HT-29 (cell line): ENCODE data around the gene ATAT1. TPM values are rescaled to one million over a fixed set of nuclear protein-coding genes. Genes with fewer than 3 reads are reported as not detected.
A peak's percentile ranks its signal among the peaks of the same experiment; 100 is the strongest.

Experiments
- DNase-seq: peaks from one replicate; pipeline ENCODE4 v3.0.0-alpha.2; 2015; ENCODE audit warnings: low spot score
- total RNA-seq: library from RNA; depleted of rRNA; stranded (reverse); fragments of >200 nt; shearing (Covaris generic); gene quantifications from 2 replicates; pipeline ENCODE4 v1.2.3, GENCODE V29; 2014; rRNA removed

The ATAT1 gene
- total RNA-seq = 8.3 and 9.2 TPM in 2 replicates

DNA sequence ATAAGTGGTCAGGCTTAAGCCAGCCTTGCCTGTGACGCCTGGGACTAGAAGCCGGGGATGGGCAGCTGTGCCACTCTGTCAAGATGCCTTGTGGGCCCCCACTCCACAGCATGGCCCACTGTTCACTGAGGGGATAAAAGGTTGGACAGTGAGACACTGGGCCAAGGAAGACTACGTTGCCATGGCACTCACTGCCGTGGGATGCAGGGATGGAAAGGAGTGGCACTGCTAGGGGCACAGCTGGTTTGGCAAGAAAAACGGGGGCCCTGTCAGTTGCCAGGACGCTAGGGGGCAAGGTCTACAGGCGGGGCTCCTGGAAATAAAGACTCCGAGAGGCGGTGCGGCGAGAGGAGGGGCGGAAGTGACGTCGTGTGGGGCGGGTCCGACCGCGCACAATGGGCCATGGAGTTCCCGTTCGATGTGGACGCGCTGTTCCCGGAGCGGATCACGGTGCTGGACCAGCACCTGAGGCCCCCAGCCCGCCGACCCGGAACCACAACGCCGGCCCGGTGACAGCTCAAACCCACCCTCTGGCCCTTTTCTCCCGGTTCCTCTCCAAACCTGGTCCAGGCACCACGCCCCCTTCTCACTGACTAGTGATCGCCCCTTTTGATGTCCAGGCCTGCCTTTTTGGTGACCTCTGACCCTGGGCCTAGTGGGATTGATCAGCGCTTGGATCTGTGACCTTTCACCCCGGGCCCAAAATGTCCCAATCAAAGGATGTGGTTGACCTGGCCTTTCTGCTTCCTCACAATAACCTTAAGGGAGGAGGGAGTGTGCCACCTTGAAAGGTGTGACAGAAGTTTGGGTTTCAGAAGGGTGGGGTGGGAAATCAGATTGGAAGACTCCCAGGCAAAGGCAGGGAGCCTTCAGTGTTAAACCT, at the start of gene ATAT1:
Gene ATAT1, plus strand, starts transcription at position 391 of the 883 bp plus-strand sequence.
- peak; percentile 92 for DNase-seq

DNA sequence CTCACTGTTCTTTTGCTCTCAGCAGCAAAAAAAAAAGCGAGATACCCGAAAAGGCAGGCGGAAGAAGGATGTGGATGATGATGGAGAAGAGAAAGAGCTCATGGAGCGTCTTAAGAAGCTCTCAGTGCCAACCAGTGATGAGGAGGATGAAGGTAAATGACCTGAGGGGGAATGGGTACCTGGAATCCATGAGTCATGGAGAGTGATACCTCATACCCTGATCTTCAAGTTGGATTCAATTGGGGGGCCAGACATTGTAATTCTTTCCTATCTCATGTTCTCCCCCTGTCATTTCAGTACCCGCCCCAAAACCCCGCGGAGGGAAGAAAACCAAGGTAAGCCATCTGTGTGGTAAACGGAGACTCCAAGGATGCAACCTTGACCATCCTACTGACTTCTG, 48.6 kb upstream of the ATAT1 start:
- no peak for DNase-seq

DNA sequence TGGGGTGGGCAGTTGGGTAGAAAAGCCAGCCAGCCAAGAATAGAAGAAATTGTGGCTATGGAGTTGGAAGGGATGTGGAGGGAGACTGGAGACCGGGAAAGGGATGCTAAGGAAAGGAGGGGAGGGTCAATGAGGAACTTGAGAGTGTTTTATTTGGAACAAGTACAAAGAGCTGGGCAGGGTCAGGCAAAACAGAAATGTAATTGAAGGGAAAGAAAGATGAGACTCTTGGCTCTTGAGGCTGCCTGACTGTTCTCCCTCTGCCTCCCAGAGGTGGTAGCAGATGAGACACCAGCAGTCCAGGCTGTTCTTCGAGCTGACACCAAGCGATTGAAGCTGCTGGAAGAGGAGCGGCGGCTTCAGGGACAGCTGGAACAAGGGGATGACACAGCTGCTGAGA, 42.8 kb upstream of the ATAT1 start:
- DNase-seq = no peak

DNA sequence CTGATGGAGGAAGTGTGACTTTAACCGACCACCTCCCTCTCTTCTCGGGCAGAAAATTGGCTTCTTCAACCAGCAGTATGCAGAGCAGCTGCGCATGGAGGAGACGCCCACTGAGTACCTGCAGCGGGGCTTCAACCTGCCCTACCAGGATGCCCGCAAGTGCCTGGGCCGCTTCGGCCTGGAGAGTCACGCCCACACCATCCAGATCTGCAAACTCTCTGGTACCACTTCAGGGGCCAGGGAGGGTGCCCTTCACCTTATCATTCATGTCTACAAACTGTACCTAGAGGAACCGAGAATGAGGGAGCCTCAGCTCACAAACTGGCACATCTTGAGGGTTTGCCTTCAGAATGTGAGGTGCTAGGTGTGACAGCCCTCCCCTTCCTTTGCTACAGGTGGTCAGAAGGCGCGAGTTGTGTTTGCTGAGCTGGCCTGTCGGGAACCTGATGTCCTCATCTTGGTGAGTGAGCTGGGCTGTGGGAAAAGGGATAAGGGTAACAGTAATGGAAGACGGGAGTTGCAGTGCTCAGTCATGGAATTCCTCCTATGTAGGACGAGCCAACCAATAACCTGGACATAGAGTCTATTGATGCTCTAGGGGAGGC, 36.8 kb upstream of the ATAT1 start:
- DNase-seq = no peak

DNA sequence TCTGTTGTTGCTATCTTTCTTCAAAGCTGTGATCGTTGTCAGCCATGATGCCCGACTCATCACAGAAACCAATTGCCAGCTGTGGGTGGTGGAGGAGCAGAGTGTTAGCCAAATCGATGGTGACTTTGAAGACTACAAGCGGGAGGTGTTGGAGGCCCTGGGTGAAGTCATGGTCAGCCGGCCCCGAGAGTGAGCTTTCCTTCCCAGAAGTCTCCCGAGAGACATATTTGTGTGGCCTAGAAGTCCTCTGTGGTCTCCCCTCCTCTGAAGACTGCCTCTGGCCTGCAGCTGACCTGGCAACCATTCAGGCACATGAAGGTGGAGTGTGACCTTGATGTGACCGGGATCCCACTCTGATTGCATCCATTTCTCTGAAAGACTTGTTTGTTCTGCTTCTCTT, 36.2 kb upstream of the ATAT1 start:
- DNase-seq = no peak

DNA sequence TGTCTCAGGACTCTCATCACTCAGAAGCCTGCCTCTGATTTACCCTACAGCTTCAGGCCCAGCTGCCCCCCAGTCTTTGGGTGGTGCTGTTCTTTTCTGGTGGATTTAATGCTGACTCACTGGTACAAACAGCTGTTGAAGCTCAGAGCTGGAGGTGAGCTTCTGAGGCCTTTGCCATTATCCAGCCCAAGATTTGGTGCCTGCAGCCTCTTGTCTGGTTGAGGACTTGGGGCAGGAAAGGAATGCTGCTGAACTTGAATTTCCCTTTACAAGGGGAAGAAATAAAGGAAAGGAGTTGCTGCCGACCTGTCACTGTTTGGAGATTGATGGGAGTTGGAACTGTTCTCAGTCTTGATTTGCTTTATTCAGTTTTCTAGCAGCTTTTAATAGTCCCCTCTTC, 35.7 kb upstream of the ATAT1 start:
- peak; percentile 86 for DNase-seq

DNA sequence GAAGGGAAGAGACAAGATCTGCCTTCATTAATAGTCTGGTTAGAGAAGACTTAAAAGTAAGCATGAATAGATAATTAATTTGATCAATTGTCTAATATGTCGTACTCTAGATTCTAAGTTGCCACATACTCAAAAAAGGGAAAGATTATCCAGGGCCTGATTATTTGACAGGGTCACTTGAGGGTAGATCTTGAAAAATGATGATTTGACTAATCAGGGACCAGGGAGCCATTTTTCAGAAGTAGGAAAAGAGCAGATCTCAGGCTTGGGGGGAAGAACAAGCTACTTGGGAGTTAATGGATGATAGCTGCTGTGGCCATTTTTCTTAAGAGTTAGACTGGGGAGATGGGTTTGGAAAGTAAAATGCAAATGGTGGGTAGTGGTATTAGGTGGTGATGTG, 34.4 kb upstream of the ATAT1 start:
- DNase-seq = no peak

DNA sequence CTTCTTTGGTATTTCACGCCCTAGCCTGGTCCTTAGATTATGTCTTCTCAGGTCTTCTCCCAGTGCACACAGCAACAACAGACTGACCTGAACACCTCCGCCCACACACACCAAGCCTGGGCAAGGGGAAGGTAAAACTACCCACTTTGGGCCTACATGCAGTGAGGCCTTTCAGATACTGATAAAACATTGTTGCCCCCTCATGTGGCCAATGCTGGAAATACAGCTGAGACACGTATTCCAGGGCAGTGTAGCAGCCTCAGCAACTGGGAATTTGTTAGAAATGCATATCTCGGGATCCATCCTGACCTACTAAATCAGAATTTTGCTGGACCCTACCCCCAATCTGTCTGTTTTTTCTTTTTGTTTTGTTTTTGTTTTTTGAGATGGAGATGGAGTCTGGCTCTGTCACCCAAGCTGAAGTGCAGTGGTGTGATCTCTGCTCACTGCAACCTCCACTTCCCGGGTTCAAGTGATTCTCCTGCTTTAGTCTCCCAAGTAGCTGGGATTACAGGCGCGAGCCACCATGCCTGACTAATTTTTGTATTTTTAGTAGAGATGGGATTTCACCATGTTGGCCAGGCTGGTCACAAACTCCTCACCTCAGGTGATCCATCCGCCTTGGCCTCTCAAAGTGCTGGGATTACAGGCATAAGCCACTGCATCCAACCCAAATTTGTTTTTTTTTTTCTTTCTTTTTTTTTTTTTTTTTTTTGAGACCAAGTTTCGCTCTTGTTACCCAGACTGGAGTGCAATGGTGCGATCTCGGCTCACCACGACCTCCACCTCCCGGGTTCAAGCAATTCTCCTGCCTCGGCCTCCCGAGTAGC, 29.1 kb upstream of the ATAT1 start:
- peak; percentile 95 for DNase-seq

DNA sequence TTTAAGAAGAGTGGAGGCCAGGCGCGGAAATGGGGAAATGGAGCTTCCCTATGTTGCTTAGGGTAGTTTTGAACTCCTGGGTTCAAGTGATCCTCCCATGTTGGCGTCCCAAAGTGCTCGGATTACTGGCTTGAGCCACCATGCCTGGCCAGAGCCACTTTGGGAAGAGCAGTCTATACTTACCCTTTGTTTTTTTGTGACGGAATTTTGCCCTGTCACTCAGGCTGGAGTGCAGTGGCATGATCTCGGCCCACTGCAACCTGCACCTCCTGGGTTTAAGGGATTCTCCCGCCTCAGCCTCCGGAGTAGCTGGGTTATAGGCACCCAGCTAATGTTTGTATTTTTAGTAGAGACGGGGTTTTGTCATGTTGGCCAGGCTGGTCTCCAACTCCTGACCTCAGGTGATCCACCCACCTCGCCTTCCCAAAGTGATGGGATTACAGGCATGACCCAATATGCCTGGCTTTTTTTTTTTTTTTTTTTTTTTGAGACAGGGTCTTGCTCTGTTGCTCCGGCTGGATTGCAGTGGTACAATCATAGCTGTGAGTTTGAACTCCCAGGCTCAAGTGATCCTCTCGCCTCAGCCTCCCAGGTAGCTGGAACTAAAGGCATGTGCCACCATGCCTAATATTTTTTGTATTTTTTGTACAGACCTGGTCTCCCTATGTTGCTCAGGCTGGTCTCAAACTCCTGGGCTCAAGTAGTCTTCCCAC, 27.6 kb upstream of the ATAT1 start:
- DNase-seq = no peak

DNA sequence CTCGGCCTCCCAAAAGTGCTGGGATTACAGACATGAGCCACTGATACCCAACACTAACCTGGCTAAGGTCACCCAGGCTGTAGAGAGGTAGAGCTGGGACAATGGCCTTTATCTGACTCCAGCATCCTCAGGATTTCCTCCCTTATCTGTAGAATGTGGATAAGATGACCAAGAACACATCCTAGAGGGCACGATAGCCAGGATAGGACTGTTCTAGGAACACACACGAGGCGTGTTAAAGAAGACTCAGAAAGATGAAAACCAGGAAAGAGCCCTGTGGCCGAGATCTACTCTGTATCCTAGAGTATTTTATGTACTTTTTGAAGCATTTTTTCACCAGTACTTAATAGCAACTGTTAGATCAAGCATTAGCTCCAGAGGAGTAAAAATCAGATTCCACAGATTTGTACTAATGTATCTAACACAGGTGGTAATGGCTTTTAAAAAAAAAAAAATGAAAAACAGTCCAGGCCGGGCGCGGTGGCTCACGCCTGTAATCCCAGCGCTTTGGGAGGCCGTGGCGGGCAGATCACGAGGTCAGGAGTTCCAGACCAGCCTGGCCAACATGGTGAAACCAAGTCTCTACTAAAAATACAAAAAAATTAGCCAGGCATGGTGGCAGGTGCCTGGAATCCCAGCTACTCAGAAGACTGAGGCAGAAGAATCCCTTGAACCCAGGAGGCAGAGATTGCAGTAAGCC, 26.9 kb upstream of the ATAT1 start:
- no peak for DNase-seq

DNA sequence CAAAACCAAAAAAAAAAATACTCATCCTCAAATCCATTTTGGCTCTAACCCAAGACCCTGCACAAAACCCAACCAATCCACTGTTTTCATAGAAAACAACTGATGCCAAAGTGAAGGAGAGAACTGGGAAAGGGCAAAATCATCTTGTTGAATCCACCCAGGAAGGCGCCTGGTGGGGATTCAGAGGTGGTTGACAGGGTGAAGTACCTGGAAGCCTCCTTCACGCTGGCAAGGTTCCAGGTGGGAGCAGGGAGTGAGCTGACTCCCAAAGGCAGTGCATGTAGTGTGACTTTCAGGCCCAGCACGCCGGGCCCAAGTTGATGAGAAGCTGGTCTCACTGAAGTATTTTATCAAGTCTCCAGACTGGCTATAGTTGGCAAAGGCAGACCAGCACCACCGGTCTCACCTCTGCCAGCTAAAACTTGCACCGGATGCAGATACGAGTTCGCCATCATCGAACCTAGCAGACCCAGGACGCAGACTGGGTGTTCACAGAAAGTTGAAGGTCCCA, 26.2 kb upstream of the ATAT1 start:
- no peak for DNase-seq

DNA sequence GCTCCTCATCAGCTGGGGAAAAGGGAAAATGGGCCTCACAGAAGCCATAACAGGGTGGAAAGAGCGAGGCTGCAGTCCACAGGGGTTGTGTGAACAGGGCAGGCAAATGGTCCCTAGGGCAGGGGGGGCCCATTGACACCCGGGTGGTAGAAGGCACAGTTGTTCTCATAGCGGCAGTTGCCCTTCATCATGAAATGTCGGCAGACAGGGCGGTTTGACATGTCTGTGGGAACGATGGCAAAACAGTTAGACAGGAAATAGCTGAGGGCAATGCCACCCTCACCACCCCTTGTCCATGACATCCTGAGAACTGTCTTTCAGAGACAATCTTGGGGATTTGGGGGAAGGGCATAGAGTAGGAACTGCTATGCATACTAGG, 25.2 kb upstream of the ATAT1 start:
- no peak for DNase-seq

DNA sequence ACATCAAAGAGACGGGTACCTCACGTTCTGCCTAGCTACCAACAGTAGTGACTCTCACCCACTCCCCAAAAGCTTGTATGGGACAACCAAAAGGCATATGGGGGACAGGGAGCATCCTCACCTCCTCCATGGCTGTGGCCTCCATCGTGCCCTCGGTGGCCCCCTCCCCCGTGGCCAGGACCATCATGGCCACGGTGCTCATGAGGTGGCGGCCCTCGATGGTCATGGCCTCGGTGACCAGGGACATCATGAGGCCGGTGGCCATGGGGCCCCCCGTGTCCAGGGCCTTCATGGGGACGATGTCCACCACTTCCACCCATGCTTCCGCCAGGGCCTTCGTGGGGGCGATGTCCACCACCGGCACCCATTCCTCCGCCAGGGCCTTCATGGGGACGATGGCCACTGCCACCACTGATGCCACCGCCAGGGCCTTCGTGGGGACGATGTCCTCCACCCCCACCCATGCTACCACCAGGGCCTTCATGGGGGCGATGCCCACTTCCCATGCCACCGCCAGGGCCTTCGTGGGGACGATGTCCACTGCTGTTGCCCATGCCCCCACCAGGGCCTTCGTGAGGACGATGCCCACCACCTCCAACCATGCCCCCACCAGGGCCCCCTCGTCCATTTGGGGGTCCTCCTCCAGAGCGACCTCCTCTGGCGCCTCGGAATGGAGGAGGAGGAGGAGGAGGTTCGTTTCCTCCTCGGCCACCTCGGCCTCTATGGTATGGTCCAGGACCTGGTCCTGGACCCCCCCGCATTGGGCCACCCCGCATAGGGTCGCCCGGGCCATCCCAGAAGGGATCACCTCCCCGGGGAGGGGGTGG, 24.6 kb upstream of the ATAT1 start:
- no peak for DNase-seq

DNA sequence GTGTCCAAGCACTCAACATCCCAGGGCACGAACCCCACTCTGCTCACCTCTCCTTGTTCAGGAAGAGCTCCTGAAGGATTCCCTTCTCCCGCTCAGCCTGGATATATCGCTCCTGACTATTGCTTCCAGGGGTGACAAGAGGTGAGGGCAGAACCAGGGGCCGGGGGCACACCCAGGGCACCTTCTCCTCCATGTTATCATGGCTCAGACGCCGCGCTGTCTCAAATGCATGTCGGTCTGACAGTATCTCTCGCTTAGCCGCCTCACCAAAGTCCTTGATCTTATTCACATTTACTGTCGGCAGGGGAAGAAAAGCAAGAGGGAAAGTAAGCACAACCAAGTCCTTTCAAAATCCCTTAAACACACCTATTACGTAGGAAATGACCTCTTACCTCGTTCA, 22.7 kb upstream of the ATAT1 start:
- no peak for DNase-seq

DNA sequence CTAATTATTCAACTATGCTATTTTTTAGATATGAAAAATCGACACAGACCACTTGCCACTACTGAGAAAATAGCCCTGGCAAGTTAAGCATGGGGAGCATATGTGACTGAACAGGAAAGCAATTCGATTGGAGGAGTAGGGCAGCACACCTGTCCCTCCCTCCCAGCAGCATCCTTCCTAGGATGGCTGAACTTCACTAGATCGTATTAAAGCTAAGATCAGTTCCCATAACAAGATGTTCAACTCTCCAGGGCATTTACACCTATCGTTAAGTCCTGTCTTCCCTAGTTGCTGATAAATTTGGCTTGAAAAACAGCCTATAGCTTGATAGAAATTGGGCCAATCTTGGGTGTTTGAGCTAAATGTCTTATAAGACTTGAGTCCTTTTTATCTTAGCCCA, 16.6 kb upstream of the ATAT1 start:
- no peak for DNase-seq

DNA sequence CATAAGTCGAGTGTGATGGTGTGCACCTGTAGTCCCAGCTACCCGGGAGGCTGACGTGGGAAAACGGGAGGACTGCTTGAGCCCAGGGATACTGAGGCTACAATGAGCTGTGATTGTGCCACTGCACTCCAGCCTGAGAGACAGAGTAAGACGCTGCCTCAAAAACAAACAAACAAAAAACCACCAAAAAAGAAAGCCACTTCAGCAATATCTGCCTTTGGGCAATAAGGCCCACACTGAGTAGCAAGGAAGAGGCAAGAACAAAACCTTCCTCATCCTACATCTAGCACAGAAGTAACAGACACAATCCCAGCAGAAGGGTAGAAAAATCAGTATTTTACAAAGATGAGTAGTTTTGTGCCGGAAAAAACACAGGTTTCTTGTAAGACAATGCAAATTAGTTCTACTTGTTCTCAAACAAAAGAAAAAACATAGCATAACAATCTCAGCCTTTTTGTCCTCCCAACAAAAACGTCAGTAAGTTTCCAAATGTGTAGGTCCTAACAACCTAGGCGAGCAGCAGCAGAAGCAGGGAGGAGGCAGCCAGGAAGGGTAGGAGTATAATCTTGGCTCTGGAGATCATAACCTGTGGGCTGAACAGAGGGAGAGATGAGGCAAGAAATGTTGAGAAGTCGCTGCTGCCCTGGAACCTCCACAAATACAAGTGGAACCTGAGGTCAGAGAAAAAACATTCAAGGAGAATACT, 15.4 kb upstream of the ATAT1 start:
- DNase-seq = no peak

DNA sequence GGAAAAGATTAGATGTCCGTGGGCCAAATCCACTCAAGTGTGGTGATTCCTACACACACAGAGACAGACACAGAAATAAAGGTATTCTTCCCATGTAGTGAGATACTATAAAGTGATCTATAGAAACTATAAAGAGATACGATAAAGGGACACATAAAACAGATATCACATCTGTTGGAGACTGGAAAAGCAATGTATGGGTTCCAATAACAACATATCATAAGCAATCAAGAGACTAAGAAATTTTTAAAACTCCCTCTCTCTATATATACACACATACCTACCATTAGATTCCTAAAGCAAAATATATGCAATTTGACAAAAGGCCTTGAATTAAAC, 14.8 kb upstream of the ATAT1 start:
- DNase-seq = no peak

DNA sequence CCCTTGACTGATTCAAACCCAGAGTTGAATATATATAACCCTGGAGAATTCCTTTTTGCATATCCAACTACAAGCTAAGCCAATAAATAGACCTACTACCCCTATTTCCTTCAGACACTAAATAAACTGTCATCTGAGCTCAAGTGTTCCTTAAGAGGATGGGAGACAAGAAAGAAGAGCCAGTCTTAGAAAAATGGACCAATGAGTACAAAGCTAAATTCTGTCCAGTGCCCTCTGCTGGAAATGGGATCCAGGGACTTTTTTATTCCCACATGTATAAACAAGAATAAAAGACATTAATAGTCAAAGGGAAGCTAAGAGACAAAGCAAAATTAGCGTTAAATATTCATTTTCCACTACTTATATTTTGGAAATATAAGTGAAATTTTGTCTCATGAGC, 14.5 kb upstream of the ATAT1 start:
- DNase-seq = no peak

DNA sequence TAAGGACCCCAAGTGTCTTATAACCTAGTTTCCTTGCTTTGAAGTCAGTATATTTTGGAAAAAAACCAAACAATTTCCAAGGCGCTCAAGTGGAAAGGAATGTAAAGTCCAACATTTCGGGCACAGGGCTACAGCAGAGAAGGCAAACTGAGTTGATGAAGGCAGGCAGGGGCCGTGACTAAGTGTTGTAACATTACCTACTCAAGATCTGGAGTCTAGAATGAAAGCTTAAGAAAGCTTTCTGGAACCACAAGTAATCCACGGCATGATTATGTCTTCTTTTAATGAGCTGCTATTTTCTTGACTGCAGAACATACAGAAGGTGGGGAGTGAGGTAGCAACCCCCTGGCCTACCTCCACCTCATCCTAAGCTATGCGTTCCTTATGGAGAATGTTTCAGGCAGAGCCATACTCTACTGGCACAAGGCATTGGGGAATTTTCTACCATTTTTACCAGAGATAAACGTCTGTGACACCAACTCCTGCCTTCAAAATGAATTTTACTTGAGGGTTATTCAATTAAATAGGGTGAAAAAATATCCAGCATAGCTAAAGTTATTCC, 13.9 kb upstream of the ATAT1 start:
- no peak for DNase-seq
